Prostate gland (tissue), 2 donors: ENCODE data around the gene DDX39B. TPM values are rescaled to one million over a fixed set of nuclear protein-coding genes. Genes with fewer than 3 reads are reported as not detected.

Experiments
- DNase-seq: peaks from one replicate; pipeline ENCODE4 v3.0.0-alpha.2; 2019; ENCODE audit warnings: low spot score
- H3K27ac ChIP-seq, 2 donors: fragments of 200-600 bp; sonication (generic); 2 replicates each; pipeline ENCODE4 v1.5.1; 2017 to 2019
- H3K27me3 ChIP-seq: fragments of 200-600 bp; sonication (generic); replicated peaks from 2 replicates; pipeline ENCODE4 v1.5.1; 2019; ENCODE audit not compliant: insufficient read depth
- H3K36me3 ChIP-seq, 2 donors: fragments of 200-600 bp; sonication (generic); 1 replicate in 1 of 2; 2 replicates in 1 of 2; pipeline versions ENCODE4 v1.5.1 to v1.8.1; 2017 to 2019
- H3K4me1 ChIP-seq: fragments of 200-600 bp; sonication (generic); replicated peaks from 2 replicates; pipeline ENCODE4 v1.5.1; 2019
- H3K4me3 ChIP-seq, 2 donors: fragments of 200-600 bp; sonication (generic); 2 replicates each; pipeline ENCODE4 v1.5.1; 2017 to 2019
- H3K9me3 ChIP-seq: fragments of 200-600 bp; sonication (generic); 2 replicates; pipeline ENCODE4 v1.5.1; 2017
- POLR2A ChIP-seq: fragments of 450-650 bp; IDR thresholded peaks from one replicate; pipeline ENCODE4 v1.6.1; 2016; ENCODE audit warnings: antibody characterized with exemption, mild to moderate bottlenecking
- POLR2AphosphoS5 ChIP-seq: sonication (generic); formaldehyde crosslinking; IDR thresholded peaks from one replicate; pipeline ENCODE4 v1.6.1; 2017; ENCODE audit warnings: antibody characterized with exemption
- WGBS: methylation state at CpG from one replicate; pipeline ENCODE4 v1.1.5; 2018; 5-methylcytosine and 5-hydroxymethylcytosine counted together
- intact Hi-C: fragments of 100-400 bp; cut with DNase I; formaldehyde crosslinking; loops from one replicate; pipeline ENCODE4 v1.14.2; 2022
- total RNA-seq, 2 donors: library from RNA; depleted of rRNA; stranded (reverse); fragments of >200 nt; gene quantifications; one replicate each; pipeline ENCODE4 v1.1.0, GENCODE V29; 2016
- TF ChIP-seq, protein P1 (sequence below), 4 experiments: fragments of 200-600 bp in 2 of 4; fragments of 450-650 bp in 2 of 4; sonication (generic) in 2 of 4; IDR thresholded peaks; 1 replicate in 3 of 4; 2 replicates in 1 of 4; pipeline ENCODE4 v1.5.1; 2016 to 2019; ENCODE audit warnings: antibody characterized with exemption in 4 of 4, mild to moderate bottlenecking in 2 of 4, moderate library complexity in 2 of 4

The DDX39B gene
- total RNA-seq, 2 donors from 2014 or later, result 227 to 390 TPM

GRCh38 chr6:31532644-31533454 lies 9.0 kb downstream of the DDX39B start:
- no peak for DNase-seq
- H3K4me1 ChIP-seq, result no peaks in the 10 kb centered on the region
- H3K4me3 ChIP-seq, result no peak overlapping the region
- 60% methylated on average over 9 of the region's 9 CpGs for WGBS
- no peak for TF ChIP-seq POLR2A
- TF ChIP-seq, protein P1, sequence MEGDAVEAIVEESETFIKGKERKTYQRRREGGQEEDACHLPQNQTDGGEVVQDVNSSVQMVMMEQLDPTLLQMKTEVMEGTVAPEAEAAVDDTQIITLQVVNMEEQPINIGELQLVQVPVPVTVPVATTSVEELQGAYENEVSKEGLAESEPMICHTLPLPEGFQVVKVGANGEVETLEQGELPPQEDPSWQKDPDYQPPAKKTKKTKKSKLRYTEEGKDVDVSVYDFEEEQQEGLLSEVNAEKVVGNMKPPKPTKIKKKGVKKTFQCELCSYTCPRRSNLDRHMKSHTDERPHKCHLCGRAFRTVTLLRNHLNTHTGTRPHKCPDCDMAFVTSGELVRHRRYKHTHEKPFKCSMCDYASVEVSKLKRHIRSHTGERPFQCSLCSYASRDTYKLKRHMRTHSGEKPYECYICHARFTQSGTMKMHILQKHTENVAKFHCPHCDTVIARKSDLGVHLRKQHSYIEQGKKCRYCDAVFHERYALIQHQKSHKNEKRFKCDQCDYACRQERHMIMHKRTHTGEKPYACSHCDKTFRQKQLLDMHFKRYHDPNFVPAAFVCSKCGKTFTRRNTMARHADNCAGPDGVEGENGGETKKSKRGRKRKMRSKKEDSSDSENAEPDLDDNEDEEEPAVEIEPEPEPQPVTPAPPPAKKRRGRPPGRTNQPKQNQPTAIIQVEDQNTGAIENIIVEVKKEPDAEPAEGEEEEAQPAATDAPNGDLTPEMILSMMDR (IDR thresholded peaks at IDR 0.05), result no peak
- TF ChIP-seq POLR2AphosphoS5, result no peak
- no peak overlapping the region for H3K27ac ChIP-seq
- intact Hi-C loops, result no loop called here
- no peaks in the 10 kb centered on the region for H3K9me3 ChIP-seq
- H3K36me3 ChIP-seq, result peaks cover 15 to 40% of the 10 kb centered on the region in 2 donors
- H3K27me3 ChIP-seq, result no peaks in the 10 kb centered on the region

DNA sequence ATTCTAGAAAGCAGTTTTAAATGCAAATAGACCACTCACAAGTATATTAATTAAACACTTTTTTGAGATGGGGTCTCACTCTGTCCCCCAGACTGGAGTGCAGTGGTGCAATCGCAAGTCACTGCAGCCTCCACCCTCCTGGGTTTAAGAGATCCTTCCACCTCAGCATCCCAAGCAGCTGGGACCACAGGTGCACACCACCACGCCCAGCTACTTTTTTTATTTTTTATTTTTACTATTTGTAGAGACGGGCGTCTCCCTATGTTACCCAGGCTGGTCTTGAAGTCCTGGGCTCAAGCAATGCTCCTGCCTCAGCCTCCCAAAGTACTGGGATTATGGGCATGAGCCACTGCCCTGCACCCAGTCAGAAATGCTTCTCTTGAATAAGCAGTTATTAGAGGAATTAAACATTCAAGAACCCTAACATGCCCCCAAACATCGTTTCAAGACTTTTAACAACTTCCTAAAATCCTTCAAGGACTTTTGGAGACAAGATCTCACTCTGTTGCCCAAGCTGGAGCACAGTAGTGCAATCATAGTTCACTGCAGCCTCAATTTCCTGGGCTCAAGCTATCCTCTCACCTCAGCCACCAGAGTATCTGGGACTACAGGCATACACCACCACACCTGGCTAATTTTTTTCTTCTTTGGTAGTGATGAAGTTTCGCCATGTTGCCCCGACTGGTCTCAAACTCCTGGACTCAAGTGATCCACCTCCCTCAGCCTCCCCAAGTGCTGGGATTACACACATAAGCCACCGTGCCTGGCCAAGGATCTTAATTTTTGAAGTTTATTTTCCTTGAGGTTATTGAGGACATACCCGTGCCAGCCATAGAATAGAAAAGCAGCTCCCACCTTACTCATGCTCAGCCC lies 9.8 kb downstream of the DDX39B start:
- Histone ChIP-seq H3K4me1 (no peaks in the 10 kb centered on the region), H3K36me3 (peaks cover 15 to 34% of the 10 kb centered on the region in 2 donors), H3K27me3 (no peaks in the 10 kb centered on the region), H3K27ac (no peak overlapping the region), H3K4me3 (no peak overlapping the region), H3K9me3 (no peaks in the 10 kb centered on the region)
- TF ChIP-seq POLR2AphosphoS5 (no peak), POLR2A (no peak)
- TF ChIP-seq, protein P1 (IDR thresholded peaks at IDR 0.05), result no peak
- DNase-seq, result no peak
- intact Hi-C loops, result no loop called here
- WGBS, result 65% methylated on average over 9 of the region's 9 CpGs

DNA sequence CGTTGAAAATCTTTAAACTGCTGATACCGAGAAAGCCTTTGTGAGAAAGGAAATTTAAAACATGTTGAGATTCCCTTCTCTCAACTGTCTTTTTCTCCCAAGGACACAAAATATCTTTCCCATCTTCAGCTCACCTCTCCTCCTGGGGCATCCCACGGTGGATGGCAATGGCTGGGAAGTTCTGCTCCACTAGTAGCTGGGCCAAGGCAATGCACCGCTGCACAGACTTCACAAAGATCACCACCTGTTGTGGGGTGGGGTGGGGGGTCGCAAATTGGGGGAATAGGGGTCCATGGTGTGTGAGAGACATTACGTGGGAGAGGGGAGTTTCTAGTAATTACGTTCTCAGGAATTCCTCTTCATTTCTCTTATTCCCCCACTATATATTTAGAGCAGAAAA lies 10.6 kb downstream of the DDX39B start:
- Histone ChIP-seq H3K9me3 (no peaks in the 10 kb centered on the region), H3K4me3 (no peak overlapping the region), H3K36me3 (peaks cover 15 to 27% of the 10 kb centered on the region in 2 donors), H3K27ac (no peak overlapping the region), H3K4me1 (no peaks in the 10 kb centered on the region), H3K27me3 (no peaks in the 10 kb centered on the region)
- DNase-seq, result no peak
- WGBS, result 88% methylated on average over 7 of the region's 7 CpGs
- intact Hi-C loops, result no loop called here
- TF ChIP-seq, protein P1 (IDR thresholded peaks at IDR 0.05), result no peak
- TF ChIP-seq POLR2AphosphoS5, result no peak
- no peak for TF ChIP-seq POLR2A

DNA sequence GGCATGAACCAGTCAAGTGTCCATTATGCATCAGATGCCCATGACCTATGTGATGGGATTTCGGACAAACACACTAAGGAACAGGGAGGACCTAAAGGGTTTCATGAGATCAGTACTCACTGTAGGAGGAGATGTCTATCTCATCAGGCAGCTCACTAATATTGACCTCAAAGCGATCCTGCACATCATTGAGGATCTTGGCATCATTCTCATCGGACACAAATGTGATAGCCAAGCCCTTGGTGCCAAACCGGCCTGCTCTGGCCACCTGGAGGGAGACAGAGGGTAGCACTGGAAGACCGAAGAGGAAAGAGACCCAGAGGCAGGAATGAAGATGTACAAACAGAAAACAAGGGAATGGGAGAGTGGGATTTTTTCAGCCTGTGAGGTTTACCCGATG lies 11.1 kb downstream of the DDX39B start:
- no peaks in the 10 kb centered on the region for H3K4me1 ChIP-seq
- intact Hi-C loops, result no loop called here
- 72% methylated on average over 6 of the region's 6 CpGs for WGBS
- no peak for DNase-seq
- TF ChIP-seq, protein P1 (IDR thresholded peaks at IDR 0.05), result no peak
- TF ChIP-seq POLR2AphosphoS5 (no peak), POLR2A (no peak)
- no peak overlapping the region for H3K27ac ChIP-seq
- H3K9me3 ChIP-seq, result no peaks in the 10 kb centered on the region
- peaks cover 15 to 22% of the 10 kb centered on the region in 2 donors for H3K36me3 ChIP-seq
- no peaks in the 10 kb centered on the region for H3K27me3 ChIP-seq
- no peak overlapping the region for H3K4me3 ChIP-seq
